Measurements from ENCODE around the gene EBI3.

- TF ChIP-seq CTCF (conservative IDR thresholded peaks at IDR 0.05): no peak
- TF ChIP-seq EZH2 (IDR thresholded peaks at IDR 0.05; ENCODE audit: low read depth): no peak
These were observed 50.5 kb downstream of the EBI3 start for GRCh38 chr19:4279530-4280422.

Measured in PC-9 (cell line).